GM12878 (cell line): ENCODE data around the gene NFIX. TPM values are rescaled to one million over a fixed set of nuclear protein-coding genes. Genes with fewer than 3 reads are reported as not detected.

ENCODE experiments used
- ATAC-seq: fragments of 200-7000 bp; cut with Tn5 transposase; 3 replicates; pipeline ENCODE4 v1.9.1; 2020; ENCODE audit warnings: mild to moderate bottlenecking, moderate library complexity
- BruUV-seq: library from RNA; stranded (reverse); fragments of 400-500 nt; replicated peaks from 2 replicates; lab custom pipeline; 2021; lab: Mats Ljungman, UMichigan
- CTCF ChIA-PET: fragments of 300-600 bp; sonication (Branson Sonifier 250); formaldehyde crosslinking; extraction: SDS; loops from one replicate; lab custom pipeline; 2021; ENCODE audit warnings: inconsistent platforms; lab: Yijun Ruan, JAX
- POLR2A ChIA-PET: fragments of 350-600 bp; formaldehyde crosslinking; extraction: SDS; loops from one replicate; lab custom pipeline; 2021; ENCODE audit warnings: inconsistent platforms; lab: Charles Lee
- RAD21 ChIA-PET: fragments of 300-600 bp; sonication (Branson Sonifier 250); formaldehyde crosslinking; loops from one replicate; lab custom pipeline; 2023; ENCODE audit warnings: antibody characterized with exemption; ENCODE audit not compliant: unreplicated experiment; lab: Charles Lee
- SMC1A ChIA-PET: fragments of 300-600 bp; sonication (Branson Sonifier 250); formaldehyde crosslinking; loops from one replicate; lab custom pipeline; 2023; ENCODE audit not compliant: unreplicated experiment, uncharacterized antibody; lab: Charles Lee
- DNase-seq: peaks from one replicate; pipeline ENCODE4 v3.0.0-alpha.2; 2011; ENCODE audit warnings: low read depth, low spot score
- FAIRE-seq: peaks from 3 replicates; lab custom pipeline; 2011; peaks lifted over from hg19 to GRCh38; lab: Jason Lieb, UNC
- H2AFZ ChIP-seq: 2 replicates; pipeline ENCODE4 v1.6.0; 2011; ENCODE audit warnings: low read depth, low read length, control low read depth; ENCODE audit not compliant: control insufficient read depth
- H3K27ac ChIP-seq: 2 replicates; pipeline ENCODE4 v1.5.1; 2011; ENCODE audit warnings: control low read depth; ENCODE audit not compliant: control insufficient read depth, insufficient read depth
- H3K27me3 ChIP-seq, 2 experiments: replicated peaks in 1 of 2; 2 replicates each; pipeline versions ENCODE4 v1.6.0 to v1.6.1; 2011; ENCODE audit warnings: low read length in 1 of 2; ENCODE audit not compliant: control insufficient read depth in 2 of 2, insufficient read depth in 2 of 2
- H3K36me3 ChIP-seq, 2 experiments: 2 replicates each; pipeline ENCODE4 v1.5.1; 2011; ENCODE audit warnings: low read length in 1 of 2; ENCODE audit not compliant: control insufficient read depth in 2 of 2, insufficient read depth in 2 of 2
- H3K4me1 ChIP-seq: 2 replicates; pipeline ENCODE4 v1.6.1; 2011; ENCODE audit warnings: mild to moderate bottlenecking, low read length, moderate library complexity, mixed read lengths; ENCODE audit not compliant: control insufficient read depth, insufficient read depth
- H3K4me2 ChIP-seq: 2 replicates; pipeline ENCODE4 v1.6.0; 2011; ENCODE audit warnings: control low read depth; ENCODE audit not compliant: control insufficient read depth, insufficient read depth
- H3K4me3 ChIP-seq: fragments of 200-600 bp; sonication (generic); 2 replicates; pipeline ENCODE4 v1.5.1; 2016
- H3K79me2 ChIP-seq: 2 replicates; pipeline ENCODE4 v1.6.0; 2011; ENCODE audit warnings: low read length; ENCODE audit not compliant: control insufficient read depth, insufficient read depth
- H3K9ac ChIP-seq: 2 replicates; pipeline ENCODE4 v1.8.0; 2011; ENCODE audit warnings: low read length, control low read depth, mixed read lengths; ENCODE audit not compliant: control insufficient read depth, insufficient read depth
- H3K9me3 ChIP-seq: replicated peaks from 3 replicates; pipeline ENCODE4 v1.5.1; 2011; ENCODE audit warnings: mild to moderate bottlenecking, low read length; ENCODE audit not compliant: control insufficient read depth, insufficient read depth
- H4K20me1 ChIP-seq: 2 replicates; pipeline ENCODE4 v1.6.0; 2011; ENCODE audit not compliant: control insufficient read depth, insufficient read depth
- SREBF2 ChIP-seq: IDR thresholded peaks from 2 replicates; pipeline ENCODE4 v1.6.1; 2012; ENCODE audit warnings: mild to moderate bottlenecking, low read length
- SUZ12 ChIP-seq: fragments of 200-600 bp; sonication (generic); IDR thresholded peaks from one replicate; pipeline ENCODE4 v1.6.1; 2018; ENCODE audit warnings: antibody characterized with exemption, mild to moderate bottlenecking; ENCODE audit not compliant: unreplicated experiment
- ZNF217 ChIP-seq: fragments of 450-650 bp; IDR thresholded peaks from 2 replicates; pipeline ENCODE4 v1.6.1; 2017; ENCODE audit warnings: antibody characterized with exemption, mild to moderate bottlenecking
- WGBS: methylation state at CpG from one replicate; pipeline ENCODE4 v1.1.6; 2016; ENCODE audit warnings: low lambda C conversion rate; ENCODE audit not compliant: insufficient replicate concordance, insufficient coverage; ENCODE audit errors: missing lambda C conversion rate; 5-methylcytosine and 5-hydroxymethylcytosine counted together
- in situ Hi-C: fragments of 300-500 bp; cut with MboI; formaldehyde crosslinking; loops from 9 replicates; pipeline ENCODE4 v1.14.3; 2018; ENCODE audit warnings: mixed read lengths
- intact Hi-C: fragments of 100-400 bp; cut with micrococcal nuclease; formaldehyde crosslinking; loops from one replicate; pipeline ENCODE4 v1.14.2; 2022; ENCODE audit not compliant: unreplicated experiment
- polyA plus RNA-seq, 11 experiments: library from polyadenylated mRNA; depleted of rRNA in 4 of 11; unstranded in 6 of 11; stranded (reverse) in 5 of 11; fragments of >200 nt; fragmentation: Nextera tagmentation in 4 of 11; fragmentation: Illumina TruSeq in 1 of 11; extraction: Ambion mirVana in 4 of 11; extraction: Trizol in 1 of 11; gene quantifications; 1 replicate in 1 of 11; 2 replicates in 10 of 11; pipeline versions ENCODE4 v1.2.1 to v1.2.3, GENCODE V29; 2011 to 2016; ENCODE audit warnings: inconsistent platforms in 2 of 11, missing spikeins in 2 of 11, low read depth in 1 of 11
- total RNA-seq, 4 experiments: library from RNA; depleted of rRNA in 3 of 4; stranded (reverse); fragments of >200 nt in 3 of 4; fragmentation: Illumina TruSeq in 1 of 4; extraction: Trizol in 1 of 4; gene quantifications; 2 replicates each; pipeline versions ENCODE4 v1.2.1 to v1.2.3, GENCODE V29; 2013 to 2021
- TF ChIP-seq, protein P1 (sequence below): fragments of 450-650 bp; IDR thresholded peaks from 2 replicates; pipeline ENCODE4 v1.6.1; 2017; ENCODE audit warnings: mild to moderate bottlenecking, moderate library complexity

NFIX gene
- total and polyA plus RNA-seq, 10 of the 15 experiments (the other 5 are each of a cell fraction or from before 2014, with no cell fraction given), result 0.02 to 2.2 (median 0.28) TPM

DNA sequence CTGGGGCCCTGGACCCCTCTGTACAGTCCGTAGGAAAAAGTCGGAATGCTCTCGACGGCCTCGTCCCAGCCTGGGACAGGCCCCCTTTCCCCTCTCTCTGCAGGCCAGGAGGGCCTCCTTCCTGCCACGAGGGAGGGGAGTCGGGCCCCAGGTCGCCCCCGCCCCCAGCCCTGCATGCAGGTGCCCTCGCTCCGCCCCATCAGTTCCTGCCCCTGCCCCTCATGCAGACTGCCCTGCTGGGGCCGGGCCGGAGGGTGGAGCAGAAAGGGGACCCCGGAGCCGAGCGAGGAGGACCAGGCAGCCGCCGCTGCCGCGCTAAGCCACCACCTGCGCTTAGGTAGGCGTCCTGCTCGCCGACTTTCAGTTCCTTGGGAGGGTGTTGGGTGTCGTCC is 100.1 kb downstream of the NFIX start:
- in situ Hi-C loops, result loop anchor here (10.0 kb wide), 1 partner anchor 211 kb away; the partner anchor contains the start of genes DNASE2 and KLF1
- Histone ChIP-seq H3K4me2 (peak overlapping the region; percentile 10; the same call in 1 of the 2 replicates), H4K20me1 (no peaks in the 10 kb centered on the region), H3K4me3 (no peak overlapping the region), H3K27me3 (peaks cover 2 to 7% of the 10 kb centered on the region in 2 experiments), H3K4me1 (peaks cover 35% of the 10 kb centered on the region), H3K27ac (no peak overlapping the region), H3K9ac (no peak overlapping the region), H3K9me3 (no peaks in the 10 kb centered on the region; the same call in 2 of the 3 replicates), H2AFZ (no peak overlapping the region), H3K36me3 (no peaks in the 10 kb centered on the region), H3K79me2 (no peaks in the 10 kb centered on the region)
- WGBS, result 1% methylated on average over 19 of the region's 25 CpGs
- ChIA-PET SMC1A (interaction anchor here (1.8 to 4.3 kb wide), 2 partner anchors 34 to 117 kb away, joined by 9 to 48 read pairs; no protein-coding TSS in a partner anchor), CTCF (interaction anchor here (2.5 to 8.0 kb wide), 5 partner anchors 9 to 131 kb away, joined by 13 to 145 read pairs (median 39); no protein-coding TSS in a partner anchor), POLR2A (interaction anchor here (0.5 kb wide), 1 partner anchor 63 kb away, joined by 3 read pairs; no protein-coding TSS in a partner anchor), RAD21 (interaction anchor here (1.1 to 5.3 kb wide), 5 partner anchors 9 to 130 kb away, joined by 3 to 81 read pairs (median 18); no protein-coding TSS in a partner anchor)
- ATAC-seq (no peak), FAIRE-seq (no peak), DNase-seq (no peak)
- TF ChIP-seq SUZ12, result peak; percentile 68
- TF ChIP-seq ZNF217, result no peak
- TF ChIP-seq, protein P1, sequence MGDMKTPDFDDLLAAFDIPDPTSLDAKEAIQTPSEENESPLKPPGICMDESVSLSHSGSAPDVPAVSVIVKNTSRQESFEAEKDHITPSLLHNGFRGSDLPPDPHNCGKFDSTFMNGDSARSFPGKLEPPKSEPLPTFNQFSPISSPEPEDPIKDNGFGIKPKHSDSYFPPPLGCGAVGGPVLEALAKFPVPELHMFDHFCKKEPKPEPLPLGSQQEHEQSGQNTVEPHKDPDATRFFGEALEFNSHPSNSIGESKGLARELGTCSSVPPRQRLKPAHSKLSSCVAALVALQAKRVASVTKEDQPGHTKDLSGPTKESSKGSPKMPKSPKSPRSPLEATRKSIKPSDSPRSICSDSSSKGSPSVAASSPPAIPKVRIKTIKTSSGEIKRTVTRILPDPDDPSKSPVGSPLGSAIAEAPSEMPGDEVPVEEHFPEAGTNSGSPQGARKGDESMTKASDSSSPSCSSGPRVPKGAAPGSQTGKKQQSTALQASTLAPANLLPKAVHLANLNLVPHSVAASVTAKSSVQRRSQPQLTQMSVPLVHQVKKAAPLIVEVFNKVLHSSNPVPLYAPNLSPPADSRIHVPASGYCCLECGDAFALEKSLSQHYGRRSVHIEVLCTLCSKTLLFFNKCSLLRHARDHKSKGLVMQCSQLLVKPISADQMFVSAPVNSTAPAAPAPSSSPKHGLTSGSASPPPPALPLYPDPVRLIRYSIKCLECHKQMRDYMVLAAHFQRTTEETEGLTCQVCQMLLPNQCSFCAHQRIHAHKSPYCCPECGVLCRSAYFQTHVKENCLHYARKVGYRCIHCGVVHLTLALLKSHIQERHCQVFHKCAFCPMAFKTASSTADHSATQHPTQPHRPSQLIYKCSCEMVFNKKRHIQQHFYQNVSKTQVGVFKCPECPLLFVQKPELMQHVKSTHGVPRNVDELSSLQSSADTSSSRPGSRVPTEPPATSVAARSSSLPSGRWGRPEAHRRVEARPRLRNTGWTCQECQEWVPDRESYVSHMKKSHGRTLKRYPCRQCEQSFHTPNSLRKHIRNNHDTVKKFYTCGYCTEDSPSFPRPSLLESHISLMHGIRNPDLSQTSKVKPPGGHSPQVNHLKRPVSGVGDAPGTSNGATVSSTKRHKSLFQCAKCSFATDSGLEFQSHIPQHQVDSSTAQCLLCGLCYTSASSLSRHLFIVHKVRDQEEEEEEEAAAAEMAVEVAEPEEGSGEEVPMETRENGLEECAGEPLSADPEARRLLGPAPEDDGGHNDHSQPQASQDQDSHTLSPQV, result no peak
- no peak for TF ChIP-seq SREBF2
- intact Hi-C loops, result loop anchor here (10.0 kb wide), 1 partner anchor 61 kb away; no protein-coding TSS in a partner anchor
- no TSS peak for BruUV-seq
